Measurements from ENCODE around the gene PLD1. TPM values are rescaled to one million over a fixed set of nuclear protein-coding genes. Genes with fewer than 3 reads are reported as not detected.
A peak's percentile ranks its signal among the peaks of the same experiment; 100 is the strongest.

Gene PLD1
- total RNA-seq, 4 donors from 2014 or later, result 15.3 to 55.9 (median 45.4) TPM

DNA sequence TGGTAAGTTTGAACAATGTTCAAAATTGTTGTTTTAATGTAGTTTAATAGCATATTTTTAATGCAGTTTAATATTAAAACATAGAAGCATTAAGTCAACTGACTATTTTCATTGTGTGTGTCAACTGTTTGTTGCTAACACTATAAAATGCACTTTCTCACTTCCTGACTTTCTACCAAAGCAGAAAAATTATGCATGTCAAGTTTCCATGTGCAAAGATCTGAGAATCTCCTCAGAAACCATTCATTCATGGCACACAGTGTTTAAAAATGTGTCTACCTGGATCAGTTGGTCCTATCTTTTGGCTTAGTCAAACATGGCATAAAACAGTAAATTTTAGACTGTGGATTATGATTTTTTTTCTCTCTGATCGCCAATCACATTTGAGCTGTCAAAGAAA lies 156.0 kb downstream of the PLD1 start:
- 47 to 67% methylated on average over 1 of the region's 1 CpG for WGBS, 2 donors
- no peak for TF ChIP-seq POLR2A (IDR thresholded peaks at IDR 0.05)
- TF ChIP-seq, protein P1, sequence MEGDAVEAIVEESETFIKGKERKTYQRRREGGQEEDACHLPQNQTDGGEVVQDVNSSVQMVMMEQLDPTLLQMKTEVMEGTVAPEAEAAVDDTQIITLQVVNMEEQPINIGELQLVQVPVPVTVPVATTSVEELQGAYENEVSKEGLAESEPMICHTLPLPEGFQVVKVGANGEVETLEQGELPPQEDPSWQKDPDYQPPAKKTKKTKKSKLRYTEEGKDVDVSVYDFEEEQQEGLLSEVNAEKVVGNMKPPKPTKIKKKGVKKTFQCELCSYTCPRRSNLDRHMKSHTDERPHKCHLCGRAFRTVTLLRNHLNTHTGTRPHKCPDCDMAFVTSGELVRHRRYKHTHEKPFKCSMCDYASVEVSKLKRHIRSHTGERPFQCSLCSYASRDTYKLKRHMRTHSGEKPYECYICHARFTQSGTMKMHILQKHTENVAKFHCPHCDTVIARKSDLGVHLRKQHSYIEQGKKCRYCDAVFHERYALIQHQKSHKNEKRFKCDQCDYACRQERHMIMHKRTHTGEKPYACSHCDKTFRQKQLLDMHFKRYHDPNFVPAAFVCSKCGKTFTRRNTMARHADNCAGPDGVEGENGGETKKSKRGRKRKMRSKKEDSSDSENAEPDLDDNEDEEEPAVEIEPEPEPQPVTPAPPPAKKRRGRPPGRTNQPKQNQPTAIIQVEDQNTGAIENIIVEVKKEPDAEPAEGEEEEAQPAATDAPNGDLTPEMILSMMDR (IDR thresholded peaks at IDR 0.05), result no peak
- TF ChIP-seq EP300 (IDR thresholded peaks at IDR 0.05), result no peak

DNA sequence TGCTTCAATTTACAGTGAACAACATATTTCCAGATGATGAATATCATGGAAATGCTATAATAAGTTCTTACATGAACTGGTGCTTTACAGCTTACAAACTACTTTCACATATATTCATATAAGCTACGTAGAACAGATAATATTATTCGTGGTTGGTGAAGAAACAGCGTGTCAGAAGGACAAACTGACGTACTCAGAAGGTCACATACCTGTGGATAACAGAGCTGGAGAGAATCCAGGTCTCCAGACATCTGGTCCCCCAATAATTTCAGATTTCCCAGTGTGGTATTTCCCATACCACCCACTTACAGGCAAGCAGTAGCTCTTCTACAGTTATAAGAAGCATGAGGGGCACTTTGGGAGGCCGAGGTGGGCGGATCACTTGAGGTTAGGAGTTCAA lies 156.6 kb downstream of the PLD1 start:
- Histone ChIP-seq H3K4me3 (no peak overlapping the region), H3K4me1 (peaks cover 0 to 27% (median 2%) of the 10 kb centered on the region in 4 donors), H3K27ac (no peak overlapping the region), H3K9me3 (no peaks in the 10 kb centered on the region), H3K36me3 (peaks cover 0 to 15% (median 0%) of the 10 kb centered on the region in 3 donors), H3K27me3 (no peaks in the 10 kb centered on the region)
- 88 to 90% methylated on average over 6 of the region's 6 CpGs for WGBS, 2 donors
- DNase-seq (ENCODE audit: low spot score in 2 of 2), result no peak
- no peak for TF ChIP-seq EP300 (IDR thresholded peaks at IDR 0.05)

More for the DNA sequence above, 156.0 kb downstream of the PLD1 start:
- no peaks in the 10 kb centered on the region for H3K9me3 ChIP-seq
- DNase-seq (ENCODE audit: low spot score in 2 of 2), result no peak
- no peak overlapping the region for H3K4me3 ChIP-seq
- H3K4me1 ChIP-seq, result peaks cover 0 to 27% (median 2%) of the 10 kb centered on the region in 4 donors
- no peaks in the 10 kb centered on the region for H3K27me3 ChIP-seq
- H3K27ac ChIP-seq, result peak overlapping the region in 2 of 4 donors; percentile 58 to 66
- peaks cover 0 to 21% (median 0%) of the 10 kb centered on the region in 3 donors for H3K36me3 ChIP-seq

DNA sequence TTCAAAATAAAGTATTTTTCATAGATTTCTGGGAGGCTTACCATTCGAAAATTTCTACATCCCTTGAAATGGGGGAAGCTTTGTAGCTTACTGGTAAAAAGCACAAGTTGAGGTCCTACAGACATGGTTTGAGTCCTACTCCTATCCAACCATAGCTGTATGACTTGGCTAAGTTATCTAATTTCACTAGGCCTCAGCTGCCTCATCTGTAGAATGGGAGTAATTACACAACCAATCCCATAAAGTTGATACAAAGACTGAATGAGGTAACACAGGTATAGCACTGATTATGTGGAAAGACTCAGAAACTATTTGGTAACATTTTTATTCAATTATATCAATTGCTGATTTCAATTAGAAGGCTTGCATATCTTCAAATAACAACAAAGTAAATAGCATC lies 157.4 kb downstream of the PLD1 start:
- WGBS, 2 donors, result 95 to 96% methylated on average over 1 of the region's 1 CpG

DNA sequence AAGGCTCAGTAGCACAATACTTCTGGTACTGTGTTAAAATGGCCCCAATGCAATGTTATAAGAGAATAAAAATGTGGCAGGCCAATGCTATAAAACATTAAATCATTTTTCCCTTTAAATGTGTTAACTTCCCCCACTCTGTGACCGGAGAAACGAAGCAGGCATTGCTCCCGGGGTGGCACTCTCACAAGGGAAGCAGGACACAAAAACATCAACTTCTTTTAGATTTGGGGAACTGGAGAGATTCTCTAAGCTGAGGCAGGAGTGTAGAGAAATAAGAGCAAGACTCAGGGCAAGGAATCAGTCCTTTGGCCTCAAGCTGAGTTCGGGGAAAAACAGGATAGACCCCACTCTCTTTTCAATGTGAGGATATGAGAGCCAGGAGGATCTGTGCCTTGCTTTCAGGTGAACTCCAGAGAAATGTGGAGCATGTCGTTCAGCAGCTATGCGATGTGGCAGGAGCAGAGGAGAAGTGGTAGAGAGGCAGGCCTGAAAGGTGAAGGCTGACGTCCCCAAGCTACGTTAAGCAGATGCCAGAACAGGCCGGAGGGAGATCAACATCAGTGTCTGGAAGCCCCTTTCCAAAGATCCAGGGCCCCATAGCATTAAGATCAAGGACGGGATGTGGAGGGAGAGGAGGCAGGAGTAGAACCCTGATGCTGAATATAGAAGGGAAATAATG lies 160.2 kb downstream of the PLD1 start:
- H3K4me3 ChIP-seq, result no peak overlapping the region
- no peaks in the 10 kb centered on the region for H3K9me3 ChIP-seq
- TF ChIP-seq EP300 (IDR thresholded peaks at IDR 0.05) (no peak), POLR2A (IDR thresholded peaks at IDR 0.05) (no peak)
- TF ChIP-seq, protein P1 (IDR thresholded peaks at IDR 0.05), result no peak
- no peak for DNase-seq (ENCODE audit: low spot score in 2 of 2)
- WGBS, 2 donors, result 87 to 89% methylated on average over 10 of the region's 10 CpGs
- H3K27ac ChIP-seq, result peak overlapping the region in 1 of 4 donors; percentile 59
- H3K27me3 ChIP-seq, result no peaks in the 10 kb centered on the region
- H3K36me3 ChIP-seq, result no peaks in the 10 kb centered on the region
- peaks cover 0 to 29% (median 2%) of the 10 kb centered on the region in 4 donors for H3K4me1 ChIP-seq

More for the DNA sequence above, 157.4 kb downstream of the PLD1 start:
- TF ChIP-seq EP300 (IDR thresholded peaks at IDR 0.05) (no peak), POLR2A (IDR thresholded peaks at IDR 0.05) (no peak)
- TF ChIP-seq, protein P1 (IDR thresholded peaks at IDR 0.05), result no peak
- Histone ChIP-seq H3K4me1 (peaks cover 0 to 27% (median 2%) of the 10 kb centered on the region in 4 donors), H3K36me3 (peaks cover 0 to 8% (median 0%) of the 10 kb centered on the region in 3 donors), H3K27ac (no peak overlapping the region), H3K9me3 (no peaks in the 10 kb centered on the region), H3K4me3 (no peak overlapping the region), H3K27me3 (no peaks in the 10 kb centered on the region)
- no peak for DNase-seq (ENCODE audit: low spot score in 2 of 2)

DNA sequence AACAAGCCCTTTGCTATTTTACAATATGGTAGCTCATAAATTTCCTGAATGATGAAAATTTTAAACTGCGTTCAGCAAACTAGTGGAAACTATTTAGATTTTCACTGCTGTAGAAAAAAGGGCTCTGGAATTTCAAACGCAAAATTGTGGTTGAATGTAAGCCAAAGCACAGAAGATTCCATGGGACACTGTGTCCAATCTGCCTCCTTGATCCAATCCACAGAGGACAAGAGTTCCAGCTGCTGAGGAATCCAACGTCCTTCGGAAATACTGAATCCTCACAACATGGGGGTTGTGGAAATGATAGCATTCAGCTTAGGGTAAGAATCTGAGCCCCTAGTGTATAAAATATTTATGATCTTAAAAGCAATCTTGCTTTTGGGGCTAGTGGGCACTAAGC lies 161.0 kb downstream of the PLD1 start:
- no peaks in the 10 kb centered on the region for H3K9me3 ChIP-seq

More for the DNA sequence above, 161.0 kb downstream of the PLD1 start:
- H3K27ac ChIP-seq, result peak overlapping the region in 1 of 4 donors; percentile 59
- TF ChIP-seq, protein P1 (IDR thresholded peaks at IDR 0.05), result no peak
- TF ChIP-seq EP300 (IDR thresholded peaks at IDR 0.05), result peak in 1 of 2 donors; percentile 25
- WGBS, 2 donors, result 42 to 59% methylated on average over 4 of the region's 4 CpGs
- H3K27me3 ChIP-seq, result no peaks in the 10 kb centered on the region
- H3K4me1 ChIP-seq, result peaks cover 0 to 21% (median under 1%) of the 10 kb centered on the region in 4 donors
- no peak overlapping the region for H3K4me3 ChIP-seq
- DNase-seq (ENCODE audit: low spot score in 2 of 2), result no peak
- H3K36me3 ChIP-seq, result no peaks in the 10 kb centered on the region

Data from tibial nerve (tissue), 4 donors.